Stimulated activated CD4-positive, alpha-beta T cell treated with anti-CD3 and anti-CD28 coated beads, Interleukin-4, amount 100 ng/mL, for 4 hours (primary cell): ENCODE measurements around the gene EML4.
A peak's percentile ranks its signal among the peaks of the same experiment; 100 is the strongest.
"Not testable (repeated sequence)": the region's sequence is repeated elsewhere in the genome, so short reads cannot be mapped to it uniquely, and the experiment has no call there.

ENCODE experiments used
- DNase-seq, 2 experiments: peaks; one replicate each; pipeline ENCODE4 v3.0.0-alpha.2; 2020

The EML4 gene, protein sequence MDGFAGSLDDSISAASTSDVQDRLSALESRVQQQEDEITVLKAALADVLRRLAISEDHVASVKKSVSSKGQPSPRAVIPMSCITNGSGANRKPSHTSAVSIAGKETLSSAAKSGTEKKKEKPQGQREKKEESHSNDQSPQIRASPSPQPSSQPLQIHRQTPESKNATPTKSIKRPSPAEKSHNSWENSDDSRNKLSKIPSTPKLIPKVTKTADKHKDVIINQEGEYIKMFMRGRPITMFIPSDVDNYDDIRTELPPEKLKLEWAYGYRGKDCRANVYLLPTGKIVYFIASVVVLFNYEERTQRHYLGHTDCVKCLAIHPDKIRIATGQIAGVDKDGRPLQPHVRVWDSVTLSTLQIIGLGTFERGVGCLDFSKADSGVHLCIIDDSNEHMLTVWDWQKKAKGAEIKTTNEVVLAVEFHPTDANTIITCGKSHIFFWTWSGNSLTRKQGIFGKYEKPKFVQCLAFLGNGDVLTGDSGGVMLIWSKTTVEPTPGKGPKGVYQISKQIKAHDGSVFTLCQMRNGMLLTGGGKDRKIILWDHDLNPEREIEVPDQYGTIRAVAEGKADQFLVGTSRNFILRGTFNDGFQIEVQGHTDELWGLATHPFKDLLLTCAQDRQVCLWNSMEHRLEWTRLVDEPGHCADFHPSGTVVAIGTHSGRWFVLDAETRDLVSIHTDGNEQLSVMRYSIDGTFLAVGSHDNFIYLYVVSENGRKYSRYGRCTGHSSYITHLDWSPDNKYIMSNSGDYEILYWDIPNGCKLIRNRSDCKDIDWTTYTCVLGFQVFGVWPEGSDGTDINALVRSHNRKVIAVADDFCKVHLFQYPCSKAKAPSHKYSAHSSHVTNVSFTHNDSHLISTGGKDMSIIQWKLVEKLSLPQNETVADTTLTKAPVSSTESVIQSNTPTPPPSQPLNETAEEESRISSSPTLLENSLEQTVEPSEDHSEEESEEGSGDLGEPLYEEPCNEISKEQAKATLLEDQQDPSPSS

GRCh38 chr2:42169100-42169873 is at the start of gene EML4:
Gene EML4 (plus strand): TSS chr2:42169353. CDS start chr2:42169612, 259 bp downstream.
- peak; percentile 86 to 93 for DNase-seq

DNA sequence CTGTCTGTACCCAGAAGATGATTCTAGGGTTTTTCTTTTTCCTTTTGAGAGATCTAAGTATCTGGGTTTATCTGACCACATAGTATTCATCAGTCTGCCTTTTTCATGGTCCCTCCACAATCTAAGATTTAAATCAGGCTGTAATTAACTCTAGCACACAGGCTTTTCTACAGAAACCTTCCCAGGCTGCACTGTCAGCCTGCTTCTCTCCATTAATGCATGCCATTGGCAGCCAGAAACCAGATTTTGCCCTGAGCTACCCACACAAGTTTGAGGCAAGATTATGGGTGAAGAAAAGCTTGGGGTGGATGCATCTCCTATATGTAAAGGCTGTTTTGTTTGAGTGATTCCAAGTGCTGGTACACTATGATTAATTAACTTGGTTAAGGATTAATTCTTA is 45.7 kb upstream of the EML4 start:
- DNase-seq: no peak

- no peak for DNase-seq
Measured at GRCh38 chr2:42124011-42124785, 45.0 kb upstream of the EML4 start.

DNA sequence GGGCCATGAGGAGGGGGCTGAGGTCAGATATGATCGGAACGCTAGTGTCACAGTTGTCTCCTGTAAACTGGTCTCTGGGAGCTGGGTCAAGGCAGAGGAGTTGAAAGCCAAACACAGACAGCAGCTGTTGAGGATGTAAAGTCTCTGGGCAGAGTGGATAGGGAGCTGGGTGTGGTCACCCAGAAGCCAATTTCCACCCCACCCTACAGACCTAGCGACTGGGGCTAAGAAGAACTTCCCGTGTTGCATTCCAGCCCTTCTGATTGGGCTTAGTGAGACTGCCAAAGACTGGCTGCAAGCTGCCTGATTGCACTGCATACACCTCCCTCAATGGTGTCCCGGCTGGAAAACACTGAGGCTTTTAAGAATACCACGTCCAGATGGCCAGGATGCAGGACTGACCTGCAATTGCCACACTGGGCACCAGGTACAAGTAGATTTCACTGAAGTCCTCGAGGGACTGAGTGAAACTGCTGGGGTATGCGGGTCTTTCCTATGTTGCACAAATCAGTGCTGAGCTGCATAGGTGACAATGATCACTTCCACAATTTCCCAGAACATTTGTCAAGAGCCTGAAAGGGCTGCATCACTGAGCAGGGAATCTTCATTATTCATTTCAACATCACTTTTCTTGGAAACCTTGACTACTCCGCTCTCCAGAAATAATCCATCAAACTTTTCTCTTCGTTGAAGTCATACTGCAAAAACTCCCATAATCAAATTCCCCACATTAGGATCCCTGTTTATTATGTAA is 43.1 kb upstream of the EML4 start:
- no peak for DNase-seq

- DNase-seq: not testable (repeated sequence)
Measured at GRCh38 chr2:42126873-42127272, 42.3 kb upstream of the EML4 start.

DNA sequence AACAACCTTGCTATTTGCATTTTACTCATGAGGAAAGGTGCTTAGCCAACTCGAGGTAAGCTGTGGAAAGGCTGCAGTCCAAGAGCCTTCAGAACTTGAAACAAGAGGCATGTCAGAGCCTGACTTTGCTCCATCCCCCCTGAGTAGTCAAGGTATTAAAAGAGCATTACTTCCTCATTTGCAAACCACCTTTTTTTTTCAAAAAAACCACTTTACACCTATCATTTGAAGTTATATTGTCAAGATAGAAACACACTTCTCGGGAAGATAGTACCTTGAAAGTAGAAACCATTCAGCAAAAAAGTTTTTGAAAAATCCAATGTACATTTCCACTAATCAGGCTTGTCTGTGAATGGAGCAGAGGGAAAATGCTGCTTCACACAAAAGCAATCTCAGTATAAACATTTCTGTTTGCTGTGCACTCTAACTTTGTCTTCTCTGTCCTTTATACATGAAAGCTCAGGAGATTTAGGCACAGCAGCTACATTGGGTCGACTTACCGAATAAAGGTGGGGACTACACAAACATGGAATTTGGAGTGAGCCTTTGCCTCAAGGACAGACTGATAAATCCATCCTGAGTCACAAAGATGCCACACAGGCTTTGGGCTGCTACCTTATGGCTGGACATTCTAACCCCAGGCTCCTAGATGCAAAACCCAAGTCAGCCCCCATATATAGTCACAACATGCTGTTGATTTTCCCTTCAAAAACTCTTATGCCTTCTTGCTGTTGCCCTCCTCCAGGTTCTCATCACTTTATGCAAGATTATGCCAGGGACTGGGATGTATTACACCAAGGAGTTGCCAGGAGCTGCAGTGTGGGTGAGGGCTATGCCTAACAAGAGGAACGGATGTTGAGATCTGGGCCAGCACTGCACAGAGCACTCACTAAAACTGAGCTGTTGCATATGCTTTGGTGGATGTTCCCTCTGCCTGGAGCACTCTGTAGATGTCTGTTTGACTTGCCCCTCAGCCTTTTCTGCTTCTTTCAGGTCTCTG is 41.4 kb upstream of the EML4 start:
- DNase-seq: no peak

- DNase-seq: no peak
Measured at GRCh38 chr2:42128721-42129486, 40.2 kb upstream of the EML4 start.

GRCh38 chr2:42129487-42129852 is 39.7 kb upstream of the EML4 start:
- DNase-seq: no peak

DNA sequence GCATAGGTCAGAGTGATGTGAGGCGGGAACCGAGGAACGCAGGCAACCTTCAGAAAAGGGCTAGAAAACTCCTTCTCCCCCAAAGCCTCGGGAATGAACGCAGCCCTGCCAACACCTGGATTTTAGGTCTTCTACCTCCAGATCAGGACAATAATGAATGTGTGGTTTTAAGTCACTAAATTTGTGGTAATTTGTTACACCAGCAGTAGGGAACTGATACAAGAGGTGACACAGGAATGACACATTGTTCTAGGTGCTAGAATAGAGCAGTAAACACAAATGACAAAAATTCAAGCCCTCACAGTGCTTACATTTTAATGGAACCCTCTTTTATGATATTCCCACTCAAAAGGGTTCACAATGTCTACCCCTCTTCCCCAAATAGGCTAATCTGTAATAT is 39.2 kb upstream of the EML4 start:
- no peak for DNase-seq

- DNase-seq: not testable (repeated sequence)
Measured at GRCh38 chr2:42130858-42131257, 38.3 kb upstream of the EML4 start.

- DNase-seq: no peak
Measured at GRCh38 chr2:42132191-42132965, 36.8 kb upstream of the EML4 start.

DNA sequence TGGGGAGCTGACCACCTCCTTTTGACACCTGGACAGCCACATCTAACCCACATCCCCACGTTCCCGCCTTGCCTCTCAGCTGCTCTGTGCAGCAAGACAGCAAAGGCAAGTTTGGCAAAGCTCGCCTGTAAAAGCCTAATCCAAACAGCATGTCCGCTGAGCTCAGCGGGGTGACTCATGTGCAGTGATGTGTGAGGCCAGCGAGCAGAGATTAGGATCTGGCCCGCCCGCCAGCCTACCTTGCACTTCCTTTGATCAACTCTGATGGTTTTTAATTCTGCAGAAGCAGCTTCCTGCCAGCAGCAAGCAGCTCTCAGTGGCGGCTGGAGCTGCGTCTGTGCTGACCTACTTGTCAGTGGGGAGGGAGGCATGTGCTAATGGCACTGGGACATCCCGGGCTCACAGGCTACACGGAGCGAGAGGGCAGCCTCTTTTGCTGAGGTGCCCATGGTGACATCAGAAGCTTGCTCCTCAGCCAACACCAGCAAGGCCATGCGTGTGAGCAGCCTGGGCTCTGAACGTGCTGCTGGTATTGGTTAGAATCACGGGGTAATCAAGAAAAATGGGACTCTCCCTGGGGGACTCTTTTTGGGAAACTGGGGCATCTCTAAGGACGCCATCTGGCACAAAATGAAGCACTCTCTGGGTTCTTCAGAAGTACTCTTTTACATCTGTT is 36.0 kb upstream of the EML4 start:
- peak; percentile 69 to 87 for DNase-seq

GRCh38 chr2:42133771-42134195 is 35.4 kb upstream of the EML4 start:
- no peak for DNase-seq

DNA sequence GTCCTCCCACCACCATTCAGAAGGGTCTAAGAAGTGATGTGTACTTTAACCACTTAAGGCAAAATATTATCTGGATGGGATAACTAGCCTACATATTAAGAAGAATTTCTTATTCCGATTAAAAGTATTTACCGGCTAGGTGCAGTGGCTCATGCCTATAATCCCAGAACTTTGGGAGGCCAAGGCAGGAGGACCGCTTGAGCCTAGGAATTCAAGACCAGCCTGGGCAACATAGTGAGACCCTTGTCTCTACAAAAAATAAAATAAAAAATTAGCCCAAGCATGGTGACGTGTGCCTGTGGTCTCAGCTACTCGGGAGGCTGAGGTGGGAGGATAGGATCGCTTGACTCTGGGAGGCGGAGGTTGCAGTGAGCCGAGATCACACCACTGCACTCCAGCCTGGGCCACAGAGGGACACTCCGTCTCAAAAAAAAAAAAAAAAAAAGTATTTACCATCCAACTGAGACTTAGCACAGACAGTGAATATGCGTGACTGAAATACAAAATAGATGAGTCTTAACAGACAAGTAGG is 34.7 kb upstream of the EML4 start:
- DNase-seq: not testable (repeated sequence)

DNA sequence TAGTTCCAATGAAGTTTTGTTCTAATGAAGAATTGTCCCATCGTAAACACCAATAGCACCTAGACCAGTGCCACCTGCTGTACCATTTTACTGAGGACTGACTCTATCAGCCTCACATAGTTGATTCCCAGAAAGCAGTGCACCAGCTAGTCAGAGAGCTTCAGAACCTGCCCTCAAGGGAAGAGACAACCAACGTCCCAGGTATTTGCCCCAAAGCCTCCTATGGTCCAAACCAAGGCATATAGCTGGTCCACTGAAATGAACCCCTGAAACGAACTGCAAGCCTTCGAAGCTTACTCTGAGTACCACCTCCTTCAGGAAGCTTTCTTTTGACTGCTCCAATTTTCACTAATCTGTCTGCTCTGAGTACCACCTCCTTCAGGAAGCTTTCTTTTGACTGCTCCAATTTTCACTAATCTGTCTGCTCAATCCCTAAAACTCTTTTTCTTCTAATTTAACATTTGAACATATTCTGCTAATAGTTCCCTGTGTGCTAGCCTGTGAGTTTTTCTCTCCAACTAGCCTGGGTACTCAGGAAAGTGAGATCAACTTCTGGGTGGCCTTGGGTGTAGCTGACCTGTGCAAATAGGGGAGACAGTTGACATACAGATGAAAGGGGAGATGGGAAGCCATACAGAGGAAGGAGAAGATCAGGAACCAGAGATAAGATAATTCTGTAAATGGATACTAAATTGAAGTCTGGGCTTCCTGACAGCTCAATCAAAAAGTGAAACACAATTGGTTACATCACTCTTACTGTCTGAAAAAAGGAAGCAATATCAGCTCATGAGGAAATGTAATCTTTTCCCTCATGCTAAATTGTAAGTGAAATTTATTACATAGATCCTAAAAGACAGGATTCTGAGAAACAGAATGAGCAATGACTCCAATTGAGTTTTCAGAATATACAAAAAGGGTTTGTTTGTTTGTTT is 33.5 kb upstream of the EML4 start:
- DNase-seq: no peak

- no peak for DNase-seq
Measured at GRCh38 chr2:42136782-42137124, 32.4 kb upstream of the EML4 start.
